Measurements from ENCODE around the gene ANK2. TPM values are rescaled to one million over a fixed set of nuclear protein-coding genes. Genes with fewer than 3 reads are reported as not detected.

ANK2 gene
- total RNA-seq, 1 donor from 2014 or later = 77.8 TPM

GRCh38 chr4:113083346-113083745 is 33.9 kb downstream of the ANK2 start:
- H3K79me2 ChIP-seq (ENCODE audit: insufficient read depth, low read length) = no peaks in the 10 kb centered on the region
- Mint-ChIP-seq H3K27me3 (ENCODE audit: low read depth, unreplicated experiment) (no peaks in the 10 kb centered on the region), H3K27ac (ENCODE audit: unreplicated experiment) (no peak overlapping the region), H3K36me3 (ENCODE audit: low read depth, unreplicated experiment) (no peaks in the 10 kb centered on the region), H3K9me3 (ENCODE audit: unreplicated experiment) (no peaks in the 10 kb centered on the region), H3K4me3 (ENCODE audit: unreplicated experiment) (no peak overlapping the region), H3K4me1 (ENCODE audit: low read depth, unreplicated experiment) (peaks cover 7% of the 10 kb centered on the region)
- TF ChIP-seq CTCF (IDR thresholded peaks at IDR 0.05; ENCODE audit: insufficient read depth, low read depth, low read length) = no peak
- H3K27ac ChIP-seq (ENCODE audit: low read depth, low read length) = no peak overlapping the region
- DNase-seq (ENCODE audit: low read depth) (no peak), FAIRE-seq (no peak)
- H3K9ac ChIP-seq (ENCODE audit: low read length) = no peak overlapping the region
- H3K27me3 ChIP-seq (ENCODE audit: insufficient read depth, low read length) = no peaks in the 10 kb centered on the region
- no peaks in the 10 kb centered on the region for H3K36me3 ChIP-seq (ENCODE audit: insufficient read depth, low read length)
- H2AFZ ChIP-seq (ENCODE audit: low read depth, low read length) = no peak overlapping the region
- no peaks in the 10 kb centered on the region for H3K4me1 ChIP-seq (ENCODE audit: insufficient read depth, low read length)
- no peaks in the 10 kb centered on the region for H4K20me1 ChIP-seq (ENCODE audit: insufficient read depth, low read length)
- no peak overlapping the region for H3K4me2 ChIP-seq (ENCODE audit: low read length)
- no peaks in the 10 kb centered on the region for H3K9me3 ChIP-seq (ENCODE audit: insufficient read depth, low read depth, low read length)
- no peak overlapping the region for H3K4me3 ChIP-seq (ENCODE audit: insufficient read depth, low read depth, low read length)

GRCh38 chr4:113086172-113086695 is 36.8 kb downstream of the ANK2 start:
- no peak for FAIRE-seq
- H3K4me3 Mint-ChIP-seq (ENCODE audit: unreplicated experiment) = no peak overlapping the region
- H3K27ac Mint-ChIP-seq (ENCODE audit: unreplicated experiment) = no peak overlapping the region

More at GRCh38 chr4:113086172-113086695, 36.8 kb downstream of the ANK2 start:
- Histone ChIP-seq H2AFZ (ENCODE audit: low read depth, low read length) (no peak overlapping the region), H3K36me3 (ENCODE audit: insufficient read depth, low read length) (no peaks in the 10 kb centered on the region), H3K79me2 (ENCODE audit: insufficient read depth, low read length) (no peaks in the 10 kb centered on the region), H3K27ac (ENCODE audit: low read depth, low read length) (no peak overlapping the region), H3K9ac (ENCODE audit: low read length) (no peak overlapping the region), H3K4me2 (ENCODE audit: low read length) (no peak overlapping the region), H3K9me3 (ENCODE audit: insufficient read depth, low read depth, low read length) (no peaks in the 10 kb centered on the region), H3K4me1 (ENCODE audit: insufficient read depth, low read length) (no peaks in the 10 kb centered on the region), H3K27me3 (ENCODE audit: insufficient read depth, low read length) (no peaks in the 10 kb centered on the region), H4K20me1 (ENCODE audit: insufficient read depth, low read length) (no peaks in the 10 kb centered on the region), H3K4me3 (ENCODE audit: insufficient read depth, low read depth, low read length) (no peak overlapping the region)
- Mint-ChIP-seq H3K9me3 (ENCODE audit: unreplicated experiment) (no peaks in the 10 kb centered on the region), H3K36me3 (ENCODE audit: low read depth, unreplicated experiment) (no peaks in the 10 kb centered on the region), H3K4me1 (ENCODE audit: low read depth, unreplicated experiment) (no peaks in the 10 kb centered on the region), H3K27me3 (ENCODE audit: low read depth, unreplicated experiment) (no peaks in the 10 kb centered on the region)
- no peak for TF ChIP-seq EZH2 (IDR thresholded peaks at IDR 0.05; ENCODE audit: insufficient read depth, low read length)
- TF ChIP-seq CTCF (IDR thresholded peaks at IDR 0.05; ENCODE audit: insufficient read depth, low read depth, low read length) = no peak
- no peak for DNase-seq (ENCODE audit: low read depth)

All from astrocyte (in vitro differentiated cells and primary cell).